Stomach (tissue), 4 donors: ENCODE data around the gene ANKDD1B.

Experiments
- CTCF ChIP-seq, 7 experiments: fragments of 450-650 bp in 4 of 7; fragments of 200-600 bp in 3 of 7; sonication (generic) in 3 of 7; IDR thresholded peaks; one replicate each; pipeline ENCODE4 v1.5.1; 2016 to 2019; ENCODE audit warnings: antibody characterized with exemption in 7 of 7, control low read depth in 2 of 7, mild to moderate bottlenecking in 1 of 7
- EP300 ChIP-seq: sonication (generic); formaldehyde crosslinking; IDR thresholded peaks from one replicate; pipeline ENCODE4 v1.6.1; 2017; ENCODE audit warnings: antibody characterized with exemption
- POLR2A ChIP-seq, 4 donors: fragments of 450-650 bp; IDR thresholded peaks; one replicate each; pipeline ENCODE4 v1.6.1; 2016; ENCODE audit warnings: antibody characterized with exemption in 4 of 4, control low read depth in 2 of 4, mild to moderate bottlenecking in 1 of 4, moderate library complexity in 1 of 4

GRCh38 chr5:75663579-75664284 lies 52.5 kb downstream of the ANKDD1B start:
- TF ChIP-seq CTCF (IDR thresholded peaks at IDR 0.05) (no peak), EP300 (no peak), POLR2A (IDR thresholded peaks at IDR 0.05) (no peak)
